Measurements from ENCODE around the gene SHMT1.
"Not testable (repeated sequence)": the region's sequence is repeated elsewhere in the genome, so short reads cannot be mapped to it uniquely, and the experiment has no call there.

Gene SHMT1

GRCh38 chr17:18377437-18378204 lies 14.3 kb upstream of the SHMT1 start, which contains the start of gene EVPLL:
Gene EVPLL (plus strand): TSS chr17:18377778. CDS start chr17:18380938, 3,160 bp downstream.
- Histone ChIP-seq H3K9me3 (ENCODE audit: control insufficient read depth, insufficient read depth, low read length) (no peaks in the 10 kb centered on the region), H3K9ac (ENCODE audit: low read depth, low read length) (no peak within 1 kb of the TSS), H3K36me3 (ENCODE audit: control insufficient read depth, insufficient read depth, low read length) (no peaks in the 10 kb centered on the region), H3K27me3 (ENCODE audit: control insufficient read depth, insufficient read depth, low read length) (no peaks in the 10 kb centered on the region), H3K4me1 (ENCODE audit: control insufficient read depth, insufficient read depth, low read length) (no peaks in the 10 kb centered on the region), H3K27ac (ENCODE audit: low read depth, low read length) (no peak within 1 kb of the TSS), H3K4me3 (ENCODE audit: low read depth, low read length) (no peak within 1 kb of the TSS)

GRCh38 chr17:18374216-18374615 lies 10.9 kb upstream of the SHMT1 start:
- Histone ChIP-seq H3K27ac (ENCODE audit: low read depth, low read length) (no peak overlapping the region), H3K36me3 (ENCODE audit: control insufficient read depth, insufficient read depth, low read length) (no peaks in the 10 kb centered on the region), H3K9ac (ENCODE audit: low read depth, low read length) (no peak overlapping the region), H3K27me3 (ENCODE audit: control insufficient read depth, insufficient read depth, low read length) (no peaks in the 10 kb centered on the region), H3K4me3 (ENCODE audit: low read depth, low read length) (no peak overlapping the region), H3K4me1 (ENCODE audit: control insufficient read depth, insufficient read depth, low read length) (no peaks in the 10 kb centered on the region), H3K9me3 (ENCODE audit: control insufficient read depth, insufficient read depth, low read length) (no peaks in the 10 kb centered on the region)

GRCh38 chr17:18373181-18373580 lies 9.8 kb upstream of the SHMT1 start:
- not testable (repeated sequence) for H3K36me3 ChIP-seq (ENCODE audit: control insufficient read depth, insufficient read depth, low read length); H3K27ac ChIP-seq (ENCODE audit: low read depth, low read length); H3K27me3 ChIP-seq (ENCODE audit: control insufficient read depth, insufficient read depth, low read length); H3K4me1 ChIP-seq (ENCODE audit: control insufficient read depth, insufficient read depth, low read length); H3K9me3 ChIP-seq (ENCODE audit: control insufficient read depth, insufficient read depth, low read length); H3K4me3 ChIP-seq (ENCODE audit: low read depth, low read length); H3K9ac ChIP-seq (ENCODE audit: low read depth, low read length)

DNA sequence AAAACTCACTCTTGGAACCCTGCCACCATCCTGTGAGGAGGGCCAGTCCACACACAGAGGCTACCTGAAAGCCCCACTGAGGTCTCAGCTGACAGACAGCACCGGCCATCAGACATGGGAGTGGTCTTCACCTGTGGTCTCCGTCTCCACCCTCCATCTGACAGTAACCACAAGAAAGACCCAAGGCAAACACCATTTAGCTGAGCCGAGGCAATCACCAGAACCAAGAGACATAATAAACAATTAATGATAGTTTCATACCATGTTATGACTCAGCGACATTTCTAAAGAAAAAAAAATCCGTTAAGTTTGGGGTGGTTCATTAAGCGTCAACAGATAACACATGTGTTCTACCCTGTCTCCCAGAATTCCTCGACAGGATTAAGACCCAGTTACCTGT lies 8.1 kb upstream of the SHMT1 start:
- no peak overlapping the region for H3K4me3 ChIP-seq (ENCODE audit: low read depth, low read length)
- H3K9ac ChIP-seq (ENCODE audit: low read depth, low read length), result no peak overlapping the region
- no peaks in the 10 kb centered on the region for H3K27me3 ChIP-seq (ENCODE audit: control insufficient read depth, insufficient read depth, low read length)
- no peak overlapping the region for H3K27ac ChIP-seq (ENCODE audit: low read depth, low read length)
- no peaks in the 10 kb centered on the region for H3K36me3 ChIP-seq (ENCODE audit: control insufficient read depth, insufficient read depth, low read length)
- no peaks in the 10 kb centered on the region for H3K4me1 ChIP-seq (ENCODE audit: control insufficient read depth, insufficient read depth, low read length)
- H3K9me3 ChIP-seq (ENCODE audit: control insufficient read depth, insufficient read depth, low read length), result no peaks in the 10 kb centered on the region

DNA sequence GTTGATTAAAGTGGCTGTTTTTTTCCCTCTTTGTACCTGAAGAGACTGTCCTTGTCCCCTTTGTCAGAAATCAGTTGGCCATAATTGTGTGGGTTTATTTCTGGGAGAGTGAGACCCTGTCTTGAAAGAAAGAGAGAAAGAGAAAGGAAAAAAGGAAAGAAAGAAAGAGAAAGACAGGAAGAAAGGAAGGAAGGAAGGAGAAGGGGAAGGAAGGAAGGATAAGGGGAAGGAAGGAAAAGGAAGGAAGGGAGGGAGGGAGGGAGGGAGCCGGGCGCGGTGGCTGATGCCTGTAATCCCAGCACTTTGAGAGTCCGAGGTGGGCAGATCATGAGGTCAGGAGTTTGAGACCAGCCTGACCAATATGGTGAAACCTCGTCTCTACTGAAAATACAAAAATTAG lies 7.4 kb upstream of the SHMT1 start:
- Histone ChIP-seq H3K36me3 (ENCODE audit: control insufficient read depth, insufficient read depth, low read length) (no peaks in the 10 kb centered on the region), H3K27ac (ENCODE audit: low read depth, low read length) (no peak overlapping the region), H3K27me3 (ENCODE audit: control insufficient read depth, insufficient read depth, low read length) (no peaks in the 10 kb centered on the region), H3K9me3 (ENCODE audit: control insufficient read depth, insufficient read depth, low read length) (no peaks in the 10 kb centered on the region), H3K4me3 (ENCODE audit: low read depth, low read length) (no peak overlapping the region), H3K9ac (ENCODE audit: low read depth, low read length) (no peak overlapping the region), H3K4me1 (ENCODE audit: control insufficient read depth, insufficient read depth, low read length) (no peaks in the 10 kb centered on the region)

DNA sequence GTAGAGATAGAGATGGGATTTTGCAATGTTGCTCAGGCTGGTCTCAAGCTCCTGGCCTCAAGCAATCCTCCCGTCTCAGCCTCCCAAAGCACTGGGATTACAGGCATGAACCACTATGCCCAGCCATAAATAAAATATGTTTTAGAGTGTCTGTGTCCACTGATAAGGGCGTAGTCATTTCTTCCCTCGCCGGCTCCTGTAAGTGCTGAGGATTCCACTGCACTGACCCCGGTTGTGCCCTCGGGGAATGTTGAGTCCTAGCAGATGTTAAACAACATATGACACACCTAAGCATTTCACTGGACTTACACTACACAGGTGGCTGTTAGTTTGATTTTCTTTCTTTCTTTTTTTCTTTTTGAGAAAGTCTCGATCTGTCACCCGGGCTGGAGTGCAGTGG lies 5.6 kb upstream of the SHMT1 start:
- H3K27me3 ChIP-seq (ENCODE audit: control insufficient read depth, insufficient read depth, low read length), result no peaks in the 10 kb centered on the region
- H3K36me3 ChIP-seq (ENCODE audit: control insufficient read depth, insufficient read depth, low read length), result no peaks in the 10 kb centered on the region
- H3K9ac ChIP-seq (ENCODE audit: low read depth, low read length), result no peak overlapping the region
- no peak overlapping the region for H3K27ac ChIP-seq (ENCODE audit: low read depth, low read length)
- no peaks in the 10 kb centered on the region for H3K9me3 ChIP-seq (ENCODE audit: control insufficient read depth, insufficient read depth, low read length)
- H3K4me3 ChIP-seq (ENCODE audit: low read depth, low read length), result no peak overlapping the region
- no peaks in the 10 kb centered on the region for H3K4me1 ChIP-seq (ENCODE audit: control insufficient read depth, insufficient read depth, low read length)

GRCh38 chr17:18364166-18364565 lies 816 bp upstream of the SHMT1 start:
- Histone ChIP-seq H3K27me3 (ENCODE audit: control insufficient read depth, insufficient read depth, low read length) (no peaks in the 10 kb centered on the region), H3K4me1 (ENCODE audit: control insufficient read depth, insufficient read depth, low read length) (no peaks in the 10 kb centered on the region), H3K36me3 (ENCODE audit: control insufficient read depth, insufficient read depth, low read length) (peaks cover 10% of the 10 kb centered on the region), H3K9ac (ENCODE audit: low read depth, low read length) (no peak overlapping the region), H3K27ac (ENCODE audit: low read depth, low read length) (no peak overlapping the region), H3K4me3 (ENCODE audit: low read depth, low read length) (no peak overlapping the region), H3K9me3 (ENCODE audit: control insufficient read depth, insufficient read depth, low read length) (no peaks in the 10 kb centered on the region)

- H3K27me3 ChIP-seq (ENCODE audit: control insufficient read depth, insufficient read depth, low read length), result no peaks in the 10 kb centered on the region
- peak overlapping the region; percentile 51 for H3K27ac ChIP-seq (ENCODE audit: low read depth, low read length)
- peak overlapping the region; percentile 75 for H3K9ac ChIP-seq (ENCODE audit: low read depth, low read length)
Observed at GRCh38 chr17:18362698-18363100, 651 bp downstream of the SHMT1 start.

GRCh38 chr17:18361837-18362697 lies 1.3 kb downstream of the SHMT1 start:
- Histone ChIP-seq H3K9ac (ENCODE audit: low read depth, low read length) (peak overlapping the region; percentile 75; the same call in 1 of the 2 replicates), H3K27ac (ENCODE audit: low read depth, low read length) (no peak overlapping the region), H3K4me3 (ENCODE audit: low read depth, low read length) (peak overlapping the region; percentile 83)

More at GRCh38 chr17:18362698-18363100, 651 bp downstream of the SHMT1 start:
- Histone ChIP-seq H3K9me3 (ENCODE audit: control insufficient read depth, insufficient read depth, low read length) (no peaks in the 10 kb centered on the region), H3K4me3 (ENCODE audit: low read depth, low read length) (peak overlapping the region; percentile 83), H3K36me3 (ENCODE audit: control insufficient read depth, insufficient read depth, low read length) (peaks cover 19% of the 10 kb centered on the region), H3K4me1 (ENCODE audit: control insufficient read depth, insufficient read depth, low read length) (no peaks in the 10 kb centered on the region)

GRCh38 chr17:18360518-18360917 lies 2.8 kb downstream of the SHMT1 start:
- peaks cover 36% of the 10 kb centered on the region for H3K36me3 ChIP-seq (ENCODE audit: control insufficient read depth, insufficient read depth, low read length)
- H3K27me3 ChIP-seq (ENCODE audit: control insufficient read depth, insufficient read depth, low read length), result no peaks in the 10 kb centered on the region
- H3K9me3 ChIP-seq (ENCODE audit: control insufficient read depth, insufficient read depth, low read length), result no peaks in the 10 kb centered on the region
- no peak overlapping the region for H3K4me3 ChIP-seq (ENCODE audit: low read depth, low read length)
- H3K9ac ChIP-seq (ENCODE audit: low read depth, low read length), result no peak overlapping the region
- no peaks in the 10 kb centered on the region for H3K4me1 ChIP-seq (ENCODE audit: control insufficient read depth, insufficient read depth, low read length)
- no peak overlapping the region for H3K27ac ChIP-seq (ENCODE audit: low read depth, low read length)

More at GRCh38 chr17:18361837-18362697, 1.3 kb downstream of the SHMT1 start:
- Histone ChIP-seq H3K9me3 (ENCODE audit: control insufficient read depth, insufficient read depth, low read length) (no peaks in the 10 kb centered on the region), H3K27me3 (ENCODE audit: control insufficient read depth, insufficient read depth, low read length) (no peaks in the 10 kb centered on the region), H3K36me3 (ENCODE audit: control insufficient read depth, insufficient read depth, low read length) (peaks cover 23% of the 10 kb centered on the region), H3K4me1 (ENCODE audit: control insufficient read depth, insufficient read depth, low read length) (no peaks in the 10 kb centered on the region)

- H3K9ac ChIP-seq (ENCODE audit: low read depth, low read length), result no peak overlapping the region
- H3K4me1 ChIP-seq (ENCODE audit: control insufficient read depth, insufficient read depth, low read length), result no peaks in the 10 kb centered on the region
- peaks cover 65% of the 10 kb centered on the region for H3K36me3 ChIP-seq (ENCODE audit: control insufficient read depth, insufficient read depth, low read length)
- H3K27me3 ChIP-seq (ENCODE audit: control insufficient read depth, insufficient read depth, low read length), result no peaks in the 10 kb centered on the region
- no peak overlapping the region for H3K4me3 ChIP-seq (ENCODE audit: low read depth, low read length)
- no peak overlapping the region for H3K27ac ChIP-seq (ENCODE audit: low read depth, low read length)
- H3K9me3 ChIP-seq (ENCODE audit: control insufficient read depth, insufficient read depth, low read length), result no peaks in the 10 kb centered on the region
Observed at GRCh38 chr17:18356624-18357023, 6.7 kb downstream of the SHMT1 start.

All from HUES48 (cell line).